ENCODE measurements around the gene HTD2. TPM values are rescaled to one million over a fixed set of nuclear protein-coding genes. Genes with fewer than 3 reads are reported as not detected.
A peak's percentile ranks its signal among the peaks of the same experiment; 100 is the strongest.

HTD2 gene
- total and polyA plus RNA-seq, 9 of the 15 experiments (the other 6 are each of a cell fraction or from before 2014, with no cell fraction given): 1.8 to 22.8 (median 9.6) TPM

- TF ChIP-seq, protein P1, sequence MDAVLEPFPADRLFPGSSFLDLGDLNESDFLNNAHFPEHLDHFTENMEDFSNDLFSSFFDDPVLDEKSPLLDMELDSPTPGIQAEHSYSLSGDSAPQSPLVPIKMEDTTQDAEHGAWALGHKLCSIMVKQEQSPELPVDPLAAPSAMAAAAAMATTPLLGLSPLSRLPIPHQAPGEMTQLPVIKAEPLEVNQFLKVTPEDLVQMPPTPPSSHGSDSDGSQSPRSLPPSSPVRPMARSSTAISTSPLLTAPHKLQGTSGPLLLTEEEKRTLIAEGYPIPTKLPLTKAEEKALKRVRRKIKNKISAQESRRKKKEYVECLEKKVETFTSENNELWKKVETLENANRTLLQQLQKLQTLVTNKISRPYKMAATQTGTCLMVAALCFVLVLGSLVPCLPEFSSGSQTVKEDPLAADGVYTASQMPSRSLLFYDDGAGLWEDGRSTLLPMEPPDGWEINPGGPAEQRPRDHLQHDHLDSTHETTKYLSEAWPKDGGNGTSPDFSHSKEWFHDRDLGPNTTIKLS (IDR thresholded peaks at IDR 0.05; ENCODE audit: borderline replicate concordance, low read depth): peak; percentile 51; the same call in 1 of the 2 replicates
- 0 out of 2 replicates have a peak, but pooled peaks have one; percentile 34 for TF ChIP-seq ZNF431 (CRISPR knock-in tag; IDR thresholded peaks at IDR 0.05)
- TF ChIP-seq, protein P2, sequence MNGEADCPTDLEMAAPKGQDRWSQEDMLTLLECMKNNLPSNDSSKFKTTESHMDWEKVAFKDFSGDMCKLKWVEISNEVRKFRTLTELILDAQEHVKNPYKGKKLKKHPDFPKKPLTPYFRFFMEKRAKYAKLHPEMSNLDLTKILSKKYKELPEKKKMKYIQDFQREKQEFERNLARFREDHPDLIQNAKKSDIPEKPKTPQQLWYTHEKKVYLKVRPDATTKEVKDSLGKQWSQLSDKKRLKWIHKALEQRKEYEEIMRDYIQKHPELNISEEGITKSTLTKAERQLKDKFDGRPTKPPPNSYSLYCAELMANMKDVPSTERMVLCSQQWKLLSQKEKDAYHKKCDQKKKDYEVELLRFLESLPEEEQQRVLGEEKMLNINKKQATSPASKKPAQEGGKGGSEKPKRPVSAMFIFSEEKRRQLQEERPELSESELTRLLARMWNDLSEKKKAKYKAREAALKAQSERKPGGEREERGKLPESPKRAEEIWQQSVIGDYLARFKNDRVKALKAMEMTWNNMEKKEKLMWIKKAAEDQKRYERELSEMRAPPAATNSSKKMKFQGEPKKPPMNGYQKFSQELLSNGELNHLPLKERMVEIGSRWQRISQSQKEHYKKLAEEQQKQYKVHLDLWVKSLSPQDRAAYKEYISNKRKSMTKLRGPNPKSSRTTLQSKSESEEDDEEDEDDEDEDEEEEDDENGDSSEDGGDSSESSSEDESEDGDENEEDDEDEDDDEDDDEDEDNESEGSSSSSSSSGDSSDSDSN (IDR thresholded peaks at IDR 0.05; ENCODE audit: borderline replicate concordance in 1 of 2, low read depth in 2 of 2, low read length in 2 of 2): 0 out of 4 replicates have a peak, but pooled peaks of 1 of the 2 experiments have one; percentile 24
- peak; percentile 83 for TF ChIP-seq RBBP5 (IDR thresholded peaks at IDR 0.05; ENCODE audit: borderline replicate concordance, insufficient read depth, low read length, poor library complexity, severe bottlenecking)
- TF ChIP-seq NR1H2 (CRISPR knock-in tag; IDR thresholded peaks at IDR 0.05): 0 out of 2 replicates have a peak, but pooled peaks have one; percentile 16
- TF ChIP-seq ZNF197 (CRISPR knock-in tag; IDR thresholded peaks at IDR 0.05; ENCODE audit: low read depth): peak; percentile 62; the same call in 1 of the 2 replicates
- TF ChIP-seq DPF2 (IDR thresholded peaks at IDR 0.05): peak; percentile 35; the same call in 1 of the 2 replicates
- peak; percentile 63 for TF ChIP-seq POLR2H (tag; IDR thresholded peaks at IDR 0.05; ENCODE audit: low read depth)
- TF ChIP-seq NFIC (IDR thresholded peaks at IDR 0.05): peak; percentile 56
- TF ChIP-seq POLR2A (conservative IDR thresholded peaks at IDR 0.05): peak; percentile 86
- TF ChIP-seq SOX6 (IDR thresholded peaks at IDR 0.05): peak; percentile 70
- TF ChIP-seq RB1 (IDR thresholded peaks at IDR 0.05; ENCODE audit: low read depth): peak; percentile 91
- TF ChIP-seq SMARCE1 (IDR thresholded peaks at IDR 0.05): no peak
- peak; percentile 15; the same call in 1 of the 2 replicates for TF ChIP-seq TAF7 (tag; IDR thresholded peaks at IDR 0.05)
- TF ChIP-seq ZFX (CRISPR knock-in tag; IDR thresholded peaks at IDR 0.05): peak; percentile 71; the same call in 1 of the 2 replicates
- TF ChIP-seq MYNN (IDR thresholded peaks at IDR 0.05): 0 out of 2 replicates have a peak, but pooled peaks have one; percentile 24
- TF ChIP-seq MYNN (CRISPR knock-in tag; IDR thresholded peaks at IDR 0.05): no peak
- TF ChIP-seq, protein P3, sequence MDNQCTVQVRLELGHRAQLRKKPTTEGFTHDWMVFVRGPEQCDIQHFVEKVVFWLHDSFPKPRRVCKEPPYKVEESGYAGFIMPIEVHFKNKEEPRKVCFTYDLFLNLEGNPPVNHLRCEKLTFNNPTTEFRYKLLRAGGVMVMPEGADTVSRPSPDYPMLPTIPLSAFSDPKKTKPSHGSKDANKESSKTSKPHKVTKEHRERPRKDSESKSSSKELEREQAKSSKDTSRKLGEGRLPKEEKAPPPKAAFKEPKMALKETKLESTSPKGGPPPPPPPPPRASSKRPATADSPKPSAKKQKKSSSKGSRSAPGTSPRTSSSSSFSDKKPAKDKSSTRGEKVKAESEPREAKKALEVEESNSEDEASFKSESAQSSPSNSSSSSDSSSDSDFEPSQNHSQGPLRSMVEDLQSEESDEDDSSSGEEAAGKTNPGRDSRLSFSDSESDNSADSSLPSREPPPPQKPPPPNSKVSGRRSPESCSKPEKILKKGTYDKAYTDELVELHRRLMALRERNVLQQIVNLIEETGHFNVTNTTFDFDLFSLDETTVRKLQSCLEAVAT (IDR thresholded peaks at IDR 0.05): peak in 1 of 2 experiments; percentile 17; a peak in 1 of 4 replicates
- TF ChIP-seq ZFP1 (CRISPR knock-in tag; IDR thresholded peaks at IDR 0.05): no peak
- no peak for TF ChIP-seq THAP7 (CRISPR knock-in tag; IDR thresholded peaks at IDR 0.05)
- 0 out of 2 replicates have a peak, but pooled peaks have one; percentile 57 for TF ChIP-seq CBFB (CRISPR knock-in tag; IDR thresholded peaks at IDR 0.05)
- no peak for TF ChIP-seq WHSC1 (IDR thresholded peaks at IDR 0.05; ENCODE audit: low read length)
- TF ChIP-seq POLR2G (IDR thresholded peaks at IDR 0.05; ENCODE audit: low read depth, low read length): peak; percentile 88
Measured at GRCh38 chr3:58305882-58306711, at the start of gene HTD2, which contains the start of gene RPP14 (continued).

All from K562 (cell line).